22Rv1 (cell line): Measurements from ENCODE around the gene MAPK8IP2.

Experiments
- ZFX ChIP-seq: fragments of 450-650 bp; IDR thresholded peaks from 2 replicates; pipeline ENCODE4 v1.6.1; 2017; ENCODE audit warnings: antibody characterized with exemption, borderline replicate concordance
- TF ChIP-seq, protein P1 (sequence below): fragments of 450-650 bp; IDR thresholded peaks from 2 replicates; pipeline ENCODE4 v1.5.1; 2017; ENCODE audit warnings: mild to moderate bottlenecking

DNA sequence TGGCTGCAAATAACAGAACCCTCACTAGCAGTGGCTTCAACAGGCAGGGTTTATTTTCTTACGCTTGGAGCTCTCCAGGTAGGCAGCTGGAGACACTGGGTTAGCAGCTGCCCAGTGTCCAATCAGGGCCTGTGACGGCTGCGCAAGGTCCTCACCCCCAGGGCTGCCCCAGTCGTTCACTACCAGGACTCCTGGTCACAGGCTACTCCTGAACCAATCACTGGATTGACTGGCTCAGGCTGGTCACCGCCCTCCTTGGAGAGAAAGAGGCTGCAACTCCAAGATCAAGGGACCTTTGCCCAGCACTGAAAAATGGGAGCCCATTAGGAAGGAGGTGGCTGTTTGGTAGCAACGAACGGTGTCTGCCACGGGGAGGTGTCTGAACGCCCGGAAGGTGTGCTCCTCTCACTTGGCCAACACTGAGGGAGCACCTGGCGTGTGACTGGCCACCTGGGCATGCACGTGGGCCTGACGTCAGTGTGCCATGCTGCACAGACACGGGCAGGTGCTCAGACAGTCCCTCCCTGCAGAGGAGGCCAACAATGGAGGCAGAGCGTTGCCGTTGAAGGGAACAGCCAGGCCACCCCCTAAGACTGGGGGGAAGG lies 22.2 kb downstream of the MAPK8IP2 start:
- TF ChIP-seq, protein P1, sequence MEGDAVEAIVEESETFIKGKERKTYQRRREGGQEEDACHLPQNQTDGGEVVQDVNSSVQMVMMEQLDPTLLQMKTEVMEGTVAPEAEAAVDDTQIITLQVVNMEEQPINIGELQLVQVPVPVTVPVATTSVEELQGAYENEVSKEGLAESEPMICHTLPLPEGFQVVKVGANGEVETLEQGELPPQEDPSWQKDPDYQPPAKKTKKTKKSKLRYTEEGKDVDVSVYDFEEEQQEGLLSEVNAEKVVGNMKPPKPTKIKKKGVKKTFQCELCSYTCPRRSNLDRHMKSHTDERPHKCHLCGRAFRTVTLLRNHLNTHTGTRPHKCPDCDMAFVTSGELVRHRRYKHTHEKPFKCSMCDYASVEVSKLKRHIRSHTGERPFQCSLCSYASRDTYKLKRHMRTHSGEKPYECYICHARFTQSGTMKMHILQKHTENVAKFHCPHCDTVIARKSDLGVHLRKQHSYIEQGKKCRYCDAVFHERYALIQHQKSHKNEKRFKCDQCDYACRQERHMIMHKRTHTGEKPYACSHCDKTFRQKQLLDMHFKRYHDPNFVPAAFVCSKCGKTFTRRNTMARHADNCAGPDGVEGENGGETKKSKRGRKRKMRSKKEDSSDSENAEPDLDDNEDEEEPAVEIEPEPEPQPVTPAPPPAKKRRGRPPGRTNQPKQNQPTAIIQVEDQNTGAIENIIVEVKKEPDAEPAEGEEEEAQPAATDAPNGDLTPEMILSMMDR, result peak; percentile 1; the same call in 1 of the 2 replicates
- no peak for TF ChIP-seq ZFX
